Esophagus squamous epithelium (tissue), 5 donors: ENCODE data around the gene DOK4. TPM values are rescaled to one million over a fixed set of nuclear protein-coding genes. Genes with fewer than 3 reads are reported as not detected.

Experiments used
- DNase-seq: peaks from one replicate; lab custom pipeline; 2025; lab: John Stamatoyannopoulos, UW
- H3K27ac ChIP-seq, 4 donors: fragments of 200-600 bp; sonication (generic); one replicate each; pipeline ENCODE4 v1.5.1; 2016 to 2019; ENCODE audit warnings: mild to moderate bottlenecking in 1 of 4
- H3K27me3 ChIP-seq, 4 donors: fragments of 200-600 bp; sonication (generic); 1 replicate in 3 of 4; 2 replicates in 1 of 4; pipeline versions ENCODE4 v1.5.1 to v1.6.0; 2017 to 2021; ENCODE audit warnings: antibody characterized with exemption in 1 of 4
- H3K36me3 ChIP-seq, 3 donors: fragments of 200-600 bp; sonication (generic); one replicate each; pipeline ENCODE4 v1.5.1; 2016 to 2019
- H3K4me1 ChIP-seq, 3 donors: fragments of 200-600 bp; sonication (generic); one replicate each; pipeline ENCODE4 v1.5.1; 2017 to 2019
- H3K4me3 ChIP-seq, 4 donors: fragments of 200-600 bp; sonication (generic); 1 replicate in 3 of 4; 2 replicates in 1 of 4; pipeline ENCODE4 v1.5.1; 2016 to 2019; ENCODE audit warnings: mild to moderate bottlenecking in 2 of 4, moderate library complexity in 1 of 4
- H3K9me3 ChIP-seq, 3 donors: fragments of 200-600 bp; sonication (generic); one replicate each; pipeline ENCODE4 v1.5.1; 2016 to 2019
- CTCF ChIP-seq, 6 experiments: fragments of 450-650 bp in 4 of 6; fragments of 200-600 bp in 2 of 6; sonication (generic) in 2 of 6; IDR thresholded peaks; one replicate each; pipeline ENCODE4 v1.5.1; 2016 to 2019; ENCODE audit warnings: antibody characterized with exemption in 6 of 6, mild to moderate bottlenecking in 4 of 6, moderate library complexity in 4 of 6
- POLR2A ChIP-seq, 4 donors: fragments of 450-650 bp; IDR thresholded peaks; one replicate each; pipeline ENCODE4 v1.6.1; 2017; ENCODE audit warnings: antibody characterized with exemption in 4 of 4, mild to moderate bottlenecking in 4 of 4, moderate library complexity in 3 of 4
- WGBS, 2 donors: methylation state at CpG; one replicate each; pipeline ENCODE4 v1.1.5; 2018; 5-methylcytosine and 5-hydroxymethylcytosine counted together
- intact Hi-C: fragments of 100-400 bp; cut with DNase I; formaldehyde crosslinking; loops from one replicate; pipeline ENCODE4 v1.15.0; 2022
- total RNA-seq, 4 donors: library from RNA; depleted of rRNA; stranded (reverse); fragments of >200 nt; gene quantifications; one replicate each; pipeline ENCODE4 v1.1.0, GENCODE V29; 2016
- donor health status: DM: yes; HTN: yes; CAD: no.

Gene DOK4
- total RNA-seq, 4 donors from 2014 or later = 20.7 to 42.7 (median 28.8) TPM

- WGBS, 2 donors = 88 to 94% methylated on average over 16 to 18 of the region's 19 CpGs
- no peak for DNase-seq
- Histone ChIP-seq H3K27me3 (no peaks in the 10 kb centered on the region), H3K4me3 (no peak overlapping the region), H3K36me3 (peaks cover 0 to 24% (median 0%) of the 10 kb centered on the region in 3 donors), H3K9me3 (no peaks in the 10 kb centered on the region), H3K4me1 (peaks cover 2 to 39% (median 23%) of the 10 kb centered on the region in 3 donors), H3K27ac (no peak overlapping the region)
- no peak for TF ChIP-seq POLR2A (IDR thresholded peaks at IDR 0.05)
- intact Hi-C loops = loop anchor here (10.0 kb wide), 2 partner anchors 53 to 223 kb away; no protein-coding TSS in a partner anchor
These were observed 41.5 kb upstream of the DOK4 start for GRCh38 chr16:57527610-57528360.

- TF ChIP-seq CTCF (IDR thresholded peaks at IDR 0.05) (no peak), POLR2A (IDR thresholded peaks at IDR 0.05) (no peak)
- Histone ChIP-seq H3K9me3 (no peaks in the 10 kb centered on the region), H3K27ac (no peak overlapping the region), H3K36me3 (peaks cover 0 to 24% (median 0%) of the 10 kb centered on the region in 3 donors), H3K27me3 (no peaks in the 10 kb centered on the region), H3K4me3 (no peak overlapping the region), H3K4me1 (peaks cover 0 to 31% (median 16%) of the 10 kb centered on the region in 3 donors)
- no peak for DNase-seq
- WGBS, 2 donors = 71 to 79% methylated on average over 1 to 4 of the region's 4 CpGs
- intact Hi-C loops = loop anchor here (10.0 kb wide), 2 partner anchors 52 to 222 kb away; no protein-coding TSS in a partner anchor
These were observed 40.7 kb upstream of the DOK4 start for GRCh38 chr16:57527027-57527426.

GRCh38 chr16:57526498-57526897, 40.2 kb upstream of the DOK4 start:
- Histone ChIP-seq H3K4me3 (no peak overlapping the region), H3K27ac (no peak overlapping the region), H3K36me3 (peaks cover 0 to 24% (median 0%) of the 10 kb centered on the region in 3 donors), H3K4me1 (peaks cover 0 to 26% (median 14%) of the 10 kb centered on the region in 3 donors), H3K27me3 (no peaks in the 10 kb centered on the region), H3K9me3 (no peaks in the 10 kb centered on the region)
- DNase-seq = no peak
- WGBS, 2 donors = 83 to 84% methylated on average over 2 to 4 of the region's 6 CpGs
- TF ChIP-seq CTCF (IDR thresholded peaks at IDR 0.05) (no peak), POLR2A (IDR thresholded peaks at IDR 0.05) (no peak)
- intact Hi-C loops = loop anchor here (10.0 kb wide), 2 partner anchors 52 to 222 kb away; no protein-coding TSS in a partner anchor

- no peaks in the 10 kb centered on the region for H3K27me3 ChIP-seq
- no peak for DNase-seq
These were observed 39.5 kb upstream of the DOK4 start for GRCh38 chr16:57525761-57526160.

GRCh38 chr16:57522960-57523359, 36.7 kb upstream of the DOK4 start:
- TF ChIP-seq CTCF (IDR thresholded peaks at IDR 0.05) (no peak), POLR2A (IDR thresholded peaks at IDR 0.05) (no peak)
- Histone ChIP-seq H3K4me3 (no peak overlapping the region), H3K36me3 (peaks cover 0 to 19% (median 4%) of the 10 kb centered on the region in 3 donors), H3K4me1 (peaks cover 3 to 6% (median 5%) of the 10 kb centered on the region in 3 donors), H3K9me3 (no peaks in the 10 kb centered on the region), H3K27me3 (no peaks in the 10 kb centered on the region), H3K27ac (no peak overlapping the region)
- intact Hi-C loops = loop anchor here (10.0 kb wide), 2 partner anchors 48 to 218 kb away; no protein-coding TSS in a partner anchor
- 82 to 85% methylated on average over 6 to 8 of the region's 8 CpGs for WGBS, 2 donors
- no peak for DNase-seq

More at GRCh38 chr16:57525761-57526160, 39.5 kb upstream of the DOK4 start:
- no peak overlapping the region for H3K4me3 ChIP-seq
- H3K36me3 ChIP-seq = peaks cover 0 to 24% (median 0%) of the 10 kb centered on the region in 3 donors
- H3K27ac ChIP-seq = no peak overlapping the region
- H3K4me1 ChIP-seq = peaks cover 0 to 19% (median 14%) of the 10 kb centered on the region in 3 donors
- intact Hi-C loops = loop anchor here (10.0 kb wide), 2 partner anchors 51 to 221 kb away; no protein-coding TSS in a partner anchor
- H3K9me3 ChIP-seq = no peaks in the 10 kb centered on the region
- TF ChIP-seq CTCF (IDR thresholded peaks at IDR 0.05) (no peak), POLR2A (IDR thresholded peaks at IDR 0.05) (no peak)
- 88 to 89% methylated on average over 11 to 13 of the region's 18 CpGs for WGBS, 2 donors
